H1 (cell line): ENCODE results near the gene CDCA7L. TPM values are rescaled to one million over a fixed set of nuclear protein-coding genes. Genes with fewer than 3 reads are reported as not detected.

Experiments used
- ATF3 ChIP-seq: IDR thresholded peaks from 2 replicates; pipeline ENCODE4 v1.6.1; 2011; ENCODE audit warnings: low read depth, mild to moderate bottlenecking, low read length; ENCODE audit not compliant: insufficient read depth
- polyA plus RNA-seq, 7 experiments: library from polyadenylated mRNA; depleted of rRNA in 3 of 7; stranded (reverse) in 5 of 7; unstranded in 2 of 7; fragments of >200 nt in 5 of 7; fragments of 200-250 nt in 2 of 7; gene quantifications; 1 replicate in 5 of 7; 2 replicates in 1 of 7; 4 replicates in 1 of 7; pipeline versions ENCODE4 v1.2.1 to v1.2.3, GENCODE V29; 2011 to 2013; ENCODE audit warnings: missing spikeins in 2 of 7, mixed read lengths in 2 of 7
- total RNA-seq: library from RNA; stranded (reverse); fragmentation: NEBNext Ultra II Directional; extraction: Animal tissue kit (Norgen Biotek cat#: 25700); gene quantifications from 2 replicates; pipeline ENCODE4 v1.2.1, GENCODE V29; 2021

The CDCA7L gene
- total and polyA plus RNA-seq, 2 of the 8 experiments (the other 6 are each of a cell fraction or from before 2014, with no cell fraction given) = 93.8 to 168 TPM

GRCh38 chr7:21981524-21981923 is 35.8 kb upstream of the CDCA7L start (continued):
- TF ChIP-seq ATF3 = no peak
